Ishikawa (cell line): ENCODE measurements around the gene MTERF4.

Source experiments
- CEBPB ChIP-seq: IDR thresholded peaks from 2 replicates; pipeline ENCODE4 v1.6.1; 2012
- CREB1 ChIP-seq: IDR thresholded peaks from 2 replicates; pipeline ENCODE4 v1.6.1; 2012; ENCODE audit warnings: low read depth
- EGR1 ChIP-seq: IDR thresholded peaks from 2 replicates; pipeline ENCODE4 v1.6.1; 2012
- EP300 ChIP-seq: IDR thresholded peaks from 2 replicates; pipeline ENCODE4 v1.6.1; 2012; ENCODE audit warnings: borderline replicate concordance
- FOXM1 ChIP-seq: IDR thresholded peaks from 2 replicates; pipeline ENCODE4 v1.6.1; 2012; ENCODE audit warnings: low read depth, borderline replicate concordance
- NFIC ChIP-seq: IDR thresholded peaks from 2 replicates; pipeline ENCODE4 v1.6.1; 2012
- RAD21 ChIP-seq: IDR thresholded peaks from 2 replicates; pipeline ENCODE4 v1.6.1; 2012; ENCODE audit warnings: low read depth
- TAF1 ChIP-seq: IDR thresholded peaks from 2 replicates; pipeline ENCODE4 v1.6.1; 2012; ENCODE audit warnings: low read depth, mild to moderate bottlenecking
- TCF12 ChIP-seq: IDR thresholded peaks from 2 replicates; pipeline ENCODE4 v1.6.1; 2012; ENCODE audit warnings: low read depth
- TEAD4 ChIP-seq: IDR thresholded peaks from 2 replicates; pipeline ENCODE4 v1.6.1; 2012
- YY1 ChIP-seq: IDR thresholded peaks from 2 replicates; pipeline ENCODE4 v1.6.1; 2012; ENCODE audit warnings: low read depth
- ZBTB7A ChIP-seq: IDR thresholded peaks from 2 replicates; pipeline ENCODE4 v1.6.1; 2012; ENCODE audit warnings: low read depth
- TF ChIP-seq, protein P1 (sequence below): IDR thresholded peaks from 2 replicates; pipeline ENCODE4 v1.6.1; 2012
- TF ChIP-seq, protein P2 (sequence below): IDR thresholded peaks from 2 replicates; pipeline ENCODE4 v1.6.1; 2012
- TF ChIP-seq, protein P3 (sequence below): IDR thresholded peaks from 2 replicates; pipeline ENCODE4 v1.6.1; 2012; ENCODE audit warnings: low read depth, mild to moderate bottlenecking

The MTERF4 gene

DNA sequence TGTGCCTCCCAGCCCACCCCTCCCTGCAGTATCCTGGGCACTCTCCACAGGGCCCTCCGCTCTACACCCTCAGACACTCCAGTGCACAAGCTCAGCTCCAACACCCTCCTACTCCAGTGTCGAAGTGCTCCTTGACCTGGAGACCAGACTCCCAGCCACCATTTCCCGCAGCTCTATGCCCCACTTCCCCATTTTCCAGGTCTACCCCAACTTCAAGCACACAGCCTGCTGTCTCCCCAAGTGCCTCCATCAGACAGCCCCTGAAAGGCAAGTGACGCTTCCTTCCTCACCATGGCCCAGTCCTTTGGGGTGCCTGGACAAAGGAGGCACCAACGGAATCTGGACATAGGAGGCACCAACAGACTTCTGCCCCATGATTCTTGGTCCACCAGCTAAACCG is 40.0 kb upstream of the MTERF4 start:
- TF ChIP-seq YY1 (no peak), TCF12 (no peak), EGR1 (no peak), EP300 (no peak), NFIC (no peak), RAD21 (no peak), FOXM1 (no peak)
- TF ChIP-seq, protein P1, sequence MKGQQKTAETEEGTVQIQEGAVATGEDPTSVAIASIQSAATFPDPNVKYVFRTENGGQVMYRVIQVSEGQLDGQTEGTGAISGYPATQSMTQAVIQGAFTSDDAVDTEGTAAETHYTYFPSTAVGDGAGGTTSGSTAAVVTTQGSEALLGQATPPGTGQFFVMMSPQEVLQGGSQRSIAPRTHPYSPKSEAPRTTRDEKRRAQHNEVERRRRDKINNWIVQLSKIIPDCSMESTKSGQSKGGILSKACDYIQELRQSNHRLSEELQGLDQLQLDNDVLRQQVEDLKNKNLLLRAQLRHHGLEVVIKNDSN, result no peak
- TF ChIP-seq, protein P2, sequence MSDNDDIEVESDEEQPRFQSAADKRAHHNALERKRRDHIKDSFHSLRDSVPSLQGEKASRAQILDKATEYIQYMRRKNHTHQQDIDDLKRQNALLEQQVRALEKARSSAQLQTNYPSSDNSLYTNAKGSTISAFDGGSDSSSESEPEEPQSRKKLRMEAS, result no peak

DNA sequence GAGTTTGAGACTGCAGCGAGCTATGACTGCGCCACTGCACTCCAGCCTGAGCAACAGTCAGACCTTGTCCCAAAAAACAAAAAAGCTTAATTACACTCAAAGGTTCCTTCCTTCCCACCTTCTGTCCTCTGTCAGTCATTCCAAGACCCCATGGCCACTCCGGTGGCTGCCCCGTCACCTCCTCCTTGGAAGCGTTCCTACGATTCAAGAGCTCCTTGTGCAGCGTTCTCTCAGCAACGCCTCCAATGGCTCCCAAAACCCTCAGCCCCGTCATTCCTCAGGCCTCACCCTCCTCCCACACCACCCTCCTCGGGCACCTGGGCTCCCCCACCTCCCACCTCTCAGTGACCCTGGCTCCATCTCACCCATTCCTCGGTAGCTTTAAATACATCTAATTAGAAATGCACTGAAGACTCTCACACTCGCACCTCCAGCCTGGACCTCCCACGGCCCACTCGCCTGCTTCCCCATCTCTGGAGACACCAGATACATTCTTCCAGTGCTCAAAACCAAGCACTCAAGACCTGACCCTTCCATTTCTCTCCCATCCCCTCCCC is 39.2 kb upstream of the MTERF4 start:
- TF ChIP-seq FOXM1 (no peak), TEAD4 (no peak), CREB1 (no peak), NFIC (no peak)
- TF ChIP-seq, protein P1, result no peak

DNA sequence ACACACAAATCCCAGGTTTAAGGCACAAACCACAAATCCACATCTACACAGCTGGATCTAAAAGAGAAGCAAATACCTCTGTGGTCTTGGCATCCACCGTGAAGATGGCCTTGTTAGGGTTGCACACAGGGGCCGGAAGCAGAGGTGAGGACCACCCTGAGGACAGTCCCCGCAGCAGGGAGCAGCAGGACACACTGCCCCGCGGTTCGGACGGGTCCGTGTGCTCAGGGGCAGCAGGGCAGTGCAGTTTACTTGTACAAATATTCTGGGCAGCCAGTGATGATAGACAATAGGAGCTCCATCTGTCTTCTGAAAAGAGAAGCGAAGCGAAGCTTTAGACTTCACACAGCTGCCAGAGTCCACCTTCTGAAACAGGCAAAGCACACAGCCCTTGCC is 38.4 kb upstream of the MTERF4 start:
- TF ChIP-seq EGR1 (no peak), EP300 (no peak), ZBTB7A (no peak), TAF1 (no peak), YY1 (no peak), NFIC (no peak), TCF12 (no peak), TEAD4 (no peak), CREB1 (no peak), FOXM1 (no peak), CEBPB (no peak), RAD21 (no peak)
- TF ChIP-seq, protein P2, result no peak
- TF ChIP-seq, protein P3, sequence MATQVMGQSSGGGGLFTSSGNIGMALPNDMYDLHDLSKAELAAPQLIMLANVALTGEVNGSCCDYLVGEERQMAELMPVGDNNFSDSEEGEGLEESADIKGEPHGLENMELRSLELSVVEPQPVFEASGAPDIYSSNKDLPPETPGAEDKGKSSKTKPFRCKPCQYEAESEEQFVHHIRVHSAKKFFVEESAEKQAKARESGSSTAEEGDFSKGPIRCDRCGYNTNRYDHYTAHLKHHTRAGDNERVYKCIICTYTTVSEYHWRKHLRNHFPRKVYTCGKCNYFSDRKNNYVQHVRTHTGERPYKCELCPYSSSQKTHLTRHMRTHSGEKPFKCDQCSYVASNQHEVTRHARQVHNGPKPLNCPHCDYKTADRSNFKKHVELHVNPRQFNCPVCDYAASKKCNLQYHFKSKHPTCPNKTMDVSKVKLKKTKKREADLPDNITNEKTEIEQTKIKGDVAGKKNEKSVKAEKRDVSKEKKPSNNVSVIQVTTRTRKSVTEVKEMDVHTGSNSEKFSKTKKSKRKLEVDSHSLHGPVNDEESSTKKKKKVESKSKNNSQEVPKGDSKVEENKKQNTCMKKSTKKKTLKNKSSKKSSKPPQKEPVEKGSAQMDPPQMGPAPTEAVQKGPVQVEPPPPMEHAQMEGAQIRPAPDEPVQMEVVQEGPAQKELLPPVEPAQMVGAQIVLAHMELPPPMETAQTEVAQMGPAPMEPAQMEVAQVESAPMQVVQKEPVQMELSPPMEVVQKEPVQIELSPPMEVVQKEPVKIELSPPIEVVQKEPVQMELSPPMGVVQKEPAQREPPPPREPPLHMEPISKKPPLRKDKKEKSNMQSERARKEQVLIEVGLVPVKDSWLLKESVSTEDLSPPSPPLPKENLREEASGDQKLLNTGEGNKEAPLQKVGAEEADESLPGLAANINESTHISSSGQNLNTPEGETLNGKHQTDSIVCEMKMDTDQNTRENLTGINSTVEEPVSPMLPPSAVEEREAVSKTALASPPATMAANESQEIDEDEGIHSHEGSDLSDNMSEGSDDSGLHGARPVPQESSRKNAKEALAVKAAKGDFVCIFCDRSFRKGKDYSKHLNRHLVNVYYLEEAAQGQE, result no peak
- TF ChIP-seq, protein P1, result no peak

DNA sequence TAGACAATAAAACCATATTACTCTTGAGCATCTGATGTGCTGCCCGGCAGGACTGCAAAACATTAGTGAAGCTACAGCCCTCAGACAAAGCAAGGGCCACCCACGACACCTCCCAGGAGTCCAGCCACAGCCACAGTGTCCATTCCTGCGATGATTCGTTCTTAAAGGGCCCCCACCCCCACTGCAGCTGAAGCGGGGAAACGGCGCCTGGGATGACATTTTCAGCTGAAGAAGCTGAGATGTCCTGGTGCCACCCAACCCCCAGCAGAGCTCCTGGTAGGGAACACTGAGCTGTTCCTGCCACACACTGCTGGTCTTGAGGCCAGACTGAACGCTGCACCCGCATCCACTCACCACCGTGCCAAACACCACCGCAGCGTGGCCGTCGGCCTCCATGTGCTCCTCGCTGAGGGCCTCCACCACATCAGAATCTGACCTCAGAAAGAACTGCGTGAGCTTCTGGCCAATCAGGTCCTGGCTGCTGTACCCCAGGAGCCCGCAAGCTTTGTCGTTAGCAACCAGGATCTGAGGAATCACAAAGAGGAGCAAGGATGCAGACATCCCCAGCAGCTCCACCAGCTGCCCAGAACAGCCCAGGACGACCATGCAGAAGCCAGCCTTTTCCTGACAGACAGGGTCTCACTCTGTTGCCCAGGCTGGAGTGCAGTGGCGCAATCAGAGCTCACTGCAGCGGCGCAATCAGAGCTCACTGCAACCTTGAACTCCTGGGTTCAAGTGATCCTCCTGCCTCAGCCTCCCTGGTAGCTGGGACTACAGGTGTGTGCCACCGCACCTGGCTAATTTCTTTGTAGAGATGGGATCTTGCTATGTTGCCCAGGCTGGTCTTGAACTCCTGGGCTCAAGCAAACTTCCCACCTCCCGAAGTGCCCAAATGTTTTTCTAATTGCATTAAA is 37.7 kb upstream of the MTERF4 start:
- TF ChIP-seq FOXM1 (no peak), ZBTB7A (no peak), CREB1 (no peak), YY1 (no peak), TEAD4 (no peak), CEBPB (no peak), RAD21 (no peak), TCF12 (no peak), NFIC (no peak), EGR1 (no peak), EP300 (no peak), TAF1 (no peak)
- TF ChIP-seq, protein P2, result no peak
- TF ChIP-seq, protein P1, result no peak
- TF ChIP-seq, protein P3, result no peak
